Tongue (tissue), 3 donors: Measurements from ENCODE around the gene CEP78. TPM values are rescaled to one million over a fixed set of nuclear protein-coding genes. Genes with fewer than 3 reads are reported as not detected.
A peak's percentile ranks its signal among the peaks of the same experiment; 100 is the strongest.

Experiments used
- DNase-seq: peaks from one replicate; pipeline ENCODE4 v3.0.0-alpha.2; 2015
- small RNA-seq: library from RNA; depleted of rRNA; stranded (forward); fragments of <200 nt; gene quantifications from one replicate; pipeline ENCODE3, GENCODE V24; 2014; ENCODE audit warnings: low replicate concordance
- total RNA-seq: library from RNA; depleted of rRNA; stranded (reverse); fragments of >200 nt; gene quantifications from one replicate; pipeline ENCODE4 v1.2.3, GENCODE V29; 2014

The CEP78 gene
- total RNA-seq, 1 donor from 2014 or later, result 28.1 TPM

DNA sequence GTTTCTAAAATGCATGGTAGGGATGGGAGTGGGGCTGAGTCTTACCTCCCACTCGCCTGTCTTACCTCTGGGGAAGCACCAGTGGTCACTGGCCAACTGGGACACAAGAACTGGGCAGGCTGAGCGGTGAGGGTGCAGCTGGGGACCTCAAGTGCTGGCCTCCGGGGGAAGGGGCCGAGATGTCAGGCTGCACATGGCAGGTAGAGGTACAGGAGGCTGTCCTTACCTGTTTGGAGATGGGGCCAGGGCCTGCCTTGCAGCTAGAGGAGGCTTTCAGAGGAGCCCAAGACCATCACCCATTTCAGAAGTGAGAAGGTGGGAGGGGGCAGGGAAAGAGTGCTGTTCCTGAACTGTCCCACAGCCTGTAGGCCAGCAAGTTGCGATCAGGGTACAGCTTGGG is 75.2 kb downstream of the CEP78 start:
- no peak for DNase-seq

- DNase-seq, result no peak
These were observed 76.1 kb downstream of the CEP78 start for GRCh38 chr9:78311886-78312524.

- DNase-seq, result no peak
These were observed 78.7 kb downstream of the CEP78 start for GRCh38 chr9:78314550-78314949.

- DNase-seq, result no peak
These were observed 79.3 kb downstream of the CEP78 start for GRCh38 chr9:78314953-78315870.

- DNase-seq, result peak; percentile 47
These were observed 80.5 kb downstream of the CEP78 start for GRCh38 chr9:78316166-78316892.

GRCh38 chr9:78319197-78320029 is 83.5 kb downstream of the CEP78 start:
- no peak for DNase-seq

DNA sequence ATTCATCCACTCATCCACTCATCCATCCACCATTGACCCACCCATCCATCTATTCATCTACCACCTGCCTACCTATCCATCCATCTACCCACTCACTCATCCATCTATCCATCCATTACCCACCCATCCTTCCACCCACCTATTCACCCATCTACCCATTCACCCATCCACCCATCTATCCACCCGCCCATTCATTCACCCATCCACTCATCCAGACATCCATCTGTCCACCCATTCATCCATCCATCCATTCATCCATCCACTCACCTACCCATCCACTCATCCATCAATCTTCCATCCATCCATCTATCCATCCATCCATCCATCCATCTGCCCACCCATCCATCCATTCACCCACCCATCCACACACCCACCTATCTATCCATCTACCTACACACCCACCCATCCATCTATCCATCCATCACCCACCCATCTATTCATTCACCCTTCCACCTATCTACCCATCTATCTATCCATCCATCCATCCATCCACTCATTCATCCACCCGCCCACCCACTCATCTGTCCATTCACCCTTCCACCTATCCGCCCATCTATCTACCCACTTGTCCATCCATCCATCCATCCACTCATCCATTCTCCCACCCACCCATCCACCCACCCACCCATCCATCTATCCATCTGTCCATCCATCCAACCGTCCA is 84.3 kb downstream of the CEP78 start:
- DNase-seq, result no peak

DNA sequence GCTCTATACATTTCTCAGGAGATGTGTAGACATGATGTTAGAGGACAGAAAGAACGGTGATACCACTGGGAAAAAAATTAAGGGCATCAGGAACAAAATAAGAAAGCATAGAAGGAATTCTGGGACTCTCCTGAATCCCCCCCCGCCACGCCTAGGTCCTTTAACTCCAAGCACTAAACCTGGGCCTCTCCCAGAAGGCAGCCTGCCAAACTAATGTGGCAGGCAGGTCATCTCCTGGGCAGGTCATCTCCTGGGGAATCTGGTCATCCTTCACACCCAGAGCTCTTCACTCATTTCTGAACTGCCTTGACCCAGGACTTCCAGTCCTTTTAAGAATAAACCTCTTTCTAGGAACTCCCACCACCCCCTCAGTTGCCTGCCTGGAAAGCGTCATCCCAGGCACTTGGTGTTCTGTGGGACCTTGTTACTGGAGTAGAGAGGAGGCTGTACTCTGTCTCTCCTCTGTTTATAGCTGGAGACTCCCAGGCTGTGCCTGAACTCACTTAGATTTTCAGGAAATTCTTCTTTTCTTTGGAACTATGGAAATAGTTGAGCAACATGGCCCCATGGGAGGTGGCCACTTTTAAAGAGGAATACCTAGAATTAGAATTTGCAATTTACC is 85.1 kb downstream of the CEP78 start:
- no peak for DNase-seq

- DNase-seq, result no peak
These were observed 85.6 kb downstream of the CEP78 start for GRCh38 chr9:78321505-78321904.

- DNase-seq, result no peak
These were observed 88.3 kb downstream of the CEP78 start for GRCh38 chr9:78324068-78324650.

GRCh38 chr9:78324682-78325081 is 88.8 kb downstream of the CEP78 start:
- no peak for DNase-seq

- peak; percentile 81 for DNase-seq
These were observed 89.5 kb downstream of the CEP78 start for GRCh38 chr9:78325343-78325742.

- DNase-seq, result no peak
These were observed 90.0 kb downstream of the CEP78 start for GRCh38 chr9:78325846-78326360.

DNA sequence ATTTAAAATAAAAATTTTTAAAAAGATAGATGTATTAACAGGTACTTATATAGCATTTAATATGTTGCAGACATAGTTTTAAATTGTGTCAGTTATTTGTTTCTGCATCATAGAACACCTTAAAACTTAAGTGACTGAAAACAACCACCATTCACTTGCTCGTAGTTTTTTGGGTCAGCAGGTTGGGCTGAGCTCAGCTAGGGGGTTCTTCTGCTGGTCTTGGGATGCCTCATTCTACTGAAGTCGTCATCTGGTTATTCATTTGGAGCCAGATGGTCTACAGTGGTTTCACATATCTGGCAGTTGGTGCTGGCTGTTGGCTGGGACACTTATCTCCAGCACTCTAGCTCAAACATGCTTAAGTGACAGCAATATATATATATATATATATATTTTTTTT is 90.7 kb downstream of the CEP78 start:
- no peak for DNase-seq

Small RNA genes lying within 50 kb of the gene (small RNA-seq; reads per million reads assigned to genes)
- not detected for gene AL353705.4

Other genes with a start within 250 kb of the CEP78 start
- gene GNAQ, start 204.3 kb upstream of the CEP78 start, total RNA-seq, result 56.4 TPM
- gene PSAT1, start 61.0 kb downstream of the CEP78 start, total RNA-seq, result 17.4 TPM